G401.6 (cell line): ENCODE results near the gene RASSF1.
A peak's percentile ranks its signal among the peaks of the same experiment; 100 is the strongest.

Experiments
- FAIRE-seq: peaks from 2 replicates; lab custom pipeline; 2012; peaks lifted over from hg19 to GRCh38; lab: Jason Lieb, UNC

The RASSF1 gene

DNA sequence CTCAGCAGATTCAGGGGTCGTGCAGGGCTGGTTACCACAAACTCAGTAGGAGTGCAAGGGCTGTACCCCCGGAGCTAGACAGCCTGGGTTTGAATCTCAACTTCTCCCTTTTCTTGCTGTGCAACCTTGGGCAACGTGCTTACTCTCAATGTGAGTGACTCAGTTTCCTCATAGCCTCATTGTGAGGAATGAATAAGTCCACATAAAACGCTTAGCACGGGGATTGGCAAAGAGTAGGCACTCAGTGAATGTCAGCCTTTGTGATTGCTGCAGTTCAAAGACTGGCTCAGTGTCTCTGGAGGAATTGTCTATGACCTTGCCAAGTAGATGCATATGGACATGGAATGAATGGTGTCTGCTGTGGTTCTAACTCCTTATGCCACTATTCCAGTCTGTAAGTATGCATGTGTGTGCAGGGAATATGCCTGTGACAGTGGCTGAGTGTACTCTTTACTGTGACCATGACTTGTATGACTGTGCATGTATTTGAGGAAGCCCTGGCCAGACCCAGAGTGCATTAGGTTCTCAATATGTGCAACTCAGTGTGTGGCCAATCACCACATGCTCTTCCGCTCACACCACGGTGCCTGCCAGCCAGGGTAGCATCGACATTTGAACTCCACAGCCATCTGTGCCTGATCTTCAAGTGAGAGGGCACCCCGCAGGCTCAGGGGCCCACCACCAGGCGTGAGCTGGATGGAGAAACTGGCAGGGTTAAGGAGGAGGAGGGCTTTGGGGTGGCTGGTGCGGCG lies 40.5 kb downstream of the RASSF1 start:
- no peak for FAIRE-seq

GRCh38 chr3:50299638-50299928 lies 41.1 kb downstream of the RASSF1 start:
- FAIRE-seq = no peak

DNA sequence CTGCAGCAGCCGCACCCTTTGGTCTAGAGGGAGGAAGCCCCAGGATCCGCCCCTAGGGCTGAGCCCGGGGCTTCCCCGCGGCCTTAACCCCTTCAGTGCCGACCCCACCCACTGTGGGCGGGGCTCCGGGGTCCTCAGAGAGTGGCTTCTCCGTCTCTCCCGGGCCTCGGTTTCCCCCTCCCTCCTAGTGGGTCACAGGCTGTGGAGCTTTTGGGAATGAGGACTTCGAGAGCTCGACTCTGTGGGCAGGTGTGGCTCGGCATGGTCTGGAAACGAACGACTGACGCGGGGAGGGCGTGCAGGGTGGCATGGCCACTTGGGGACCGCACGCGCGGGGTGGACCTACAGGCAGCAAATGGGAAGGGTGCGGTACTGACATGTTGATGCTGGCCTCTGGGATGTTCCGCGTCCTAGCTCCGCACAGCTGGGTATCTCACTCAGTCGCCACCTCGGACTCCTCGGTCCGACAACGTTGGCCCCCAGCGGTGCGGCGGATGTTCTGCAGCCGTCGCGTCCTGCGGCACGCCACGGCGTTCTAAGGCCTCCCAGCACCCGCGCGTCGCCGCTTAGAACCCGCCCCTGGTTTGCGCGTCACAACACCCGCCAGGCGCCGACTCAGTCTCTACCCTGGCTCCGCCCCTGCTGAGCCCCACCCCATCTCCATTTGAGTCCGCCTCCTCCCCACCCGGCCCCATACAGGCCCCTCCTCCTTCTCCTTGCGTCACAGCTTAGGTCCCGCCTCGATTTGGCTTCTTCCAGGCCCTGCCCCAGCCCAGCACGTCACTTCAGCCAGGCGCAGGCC lies 41.6 kb downstream of the RASSF1 start, which contains the start of the genes HYAL3 and NAA80:
Gene HYAL3 (minus strand): TSS at position 570 of the 802 bp plus-strand sequence. CDS start 3,803 bp downstream, outside the sequence.
Gene NAA80 (minus strand): TSS at position 570 of the 802 bp plus-strand sequence. CDS start 1,942 bp downstream, outside the sequence.
- peak; percentile 99 for FAIRE-seq

- FAIRE-seq = no peak
These were observed 42.5 kb downstream of the RASSF1 start for GRCh38 chr3:50297896-50298725.

DNA sequence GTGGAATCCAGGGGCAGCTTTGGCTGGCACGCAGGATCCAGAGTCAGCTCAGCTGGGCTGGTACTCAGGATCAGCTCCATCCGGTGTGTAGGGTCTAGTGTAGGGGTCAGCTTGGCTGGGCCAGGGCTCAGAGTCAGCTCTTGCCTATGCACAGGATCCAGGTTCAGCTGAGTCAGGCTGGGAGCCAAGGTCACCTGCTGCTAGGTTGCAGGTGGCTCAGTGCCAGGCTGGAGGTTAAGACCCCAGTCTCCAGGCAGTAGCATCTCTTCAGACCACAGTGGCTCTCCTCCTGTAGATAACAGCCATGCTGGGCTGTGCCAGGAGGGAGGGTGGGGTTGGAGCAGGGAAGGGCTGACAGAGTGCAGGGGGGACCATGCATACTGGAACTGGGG lies 43.3 kb downstream of the RASSF1 start:
- FAIRE-seq = no peak

DNA sequence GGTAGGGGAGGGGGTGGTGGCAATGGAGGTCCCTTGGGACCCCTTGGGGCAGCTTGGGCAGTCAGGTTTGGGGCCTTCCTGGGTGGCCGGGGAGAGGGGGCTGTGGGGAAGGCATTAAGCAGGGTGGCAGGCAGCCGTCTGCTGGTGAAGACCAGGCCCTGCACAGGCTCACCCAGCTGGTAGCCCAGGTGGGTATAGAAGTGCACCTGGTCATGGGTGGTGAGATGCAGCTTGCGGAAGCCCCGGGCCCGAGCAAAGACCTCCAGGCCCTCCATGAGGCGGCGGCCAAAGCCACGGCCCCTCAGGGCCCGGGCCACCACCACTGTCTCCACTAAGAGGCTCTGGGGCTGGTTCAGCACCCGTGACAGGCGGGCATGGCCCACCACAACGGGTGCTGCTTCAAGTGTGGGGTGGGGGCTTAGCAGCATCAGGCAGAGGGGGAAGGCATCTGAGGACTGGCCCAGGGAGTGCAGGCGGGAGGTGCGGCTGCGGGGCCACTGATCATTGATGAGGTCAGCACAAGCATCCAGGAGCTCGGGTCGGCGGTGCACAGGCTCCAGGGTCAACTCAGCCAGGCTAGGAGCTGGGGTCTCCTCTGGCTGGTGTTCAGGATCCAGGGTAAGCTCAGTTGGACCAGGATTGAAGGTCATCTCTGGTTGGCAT lies 43.8 kb downstream of the RASSF1 start:
- no peak for FAIRE-seq

- no peak for FAIRE-seq
These were observed 44.8 kb downstream of the RASSF1 start for GRCh38 chr3:50295553-50296431.

GRCh38 chr3:50294492-50295403 lies 45.9 kb downstream of the RASSF1 start:
- no peak for FAIRE-seq

DNA sequence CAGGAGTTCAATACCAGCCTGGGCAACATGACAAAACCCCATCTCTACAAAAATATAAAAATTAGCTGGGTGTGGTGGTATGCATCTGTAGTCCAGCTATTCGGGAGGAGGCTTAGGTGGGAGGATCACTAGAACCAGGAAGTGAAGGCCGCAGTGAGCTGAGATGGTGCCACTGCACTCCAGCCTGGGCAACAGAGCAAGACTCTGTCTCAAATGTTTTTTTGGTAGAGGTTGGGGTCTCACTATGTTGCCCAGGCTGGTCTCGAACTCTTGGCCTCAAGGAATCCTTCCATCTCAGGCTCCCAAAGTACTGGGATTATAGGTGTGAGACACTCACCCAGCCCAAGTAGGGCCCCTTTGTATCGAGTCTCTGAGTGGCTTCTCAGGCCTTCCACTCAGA lies 46.5 kb downstream of the RASSF1 start:
- no peak for FAIRE-seq

- no peak for FAIRE-seq
These were observed 47.4 kb downstream of the RASSF1 start for GRCh38 chr3:50293079-50293801.

DNA sequence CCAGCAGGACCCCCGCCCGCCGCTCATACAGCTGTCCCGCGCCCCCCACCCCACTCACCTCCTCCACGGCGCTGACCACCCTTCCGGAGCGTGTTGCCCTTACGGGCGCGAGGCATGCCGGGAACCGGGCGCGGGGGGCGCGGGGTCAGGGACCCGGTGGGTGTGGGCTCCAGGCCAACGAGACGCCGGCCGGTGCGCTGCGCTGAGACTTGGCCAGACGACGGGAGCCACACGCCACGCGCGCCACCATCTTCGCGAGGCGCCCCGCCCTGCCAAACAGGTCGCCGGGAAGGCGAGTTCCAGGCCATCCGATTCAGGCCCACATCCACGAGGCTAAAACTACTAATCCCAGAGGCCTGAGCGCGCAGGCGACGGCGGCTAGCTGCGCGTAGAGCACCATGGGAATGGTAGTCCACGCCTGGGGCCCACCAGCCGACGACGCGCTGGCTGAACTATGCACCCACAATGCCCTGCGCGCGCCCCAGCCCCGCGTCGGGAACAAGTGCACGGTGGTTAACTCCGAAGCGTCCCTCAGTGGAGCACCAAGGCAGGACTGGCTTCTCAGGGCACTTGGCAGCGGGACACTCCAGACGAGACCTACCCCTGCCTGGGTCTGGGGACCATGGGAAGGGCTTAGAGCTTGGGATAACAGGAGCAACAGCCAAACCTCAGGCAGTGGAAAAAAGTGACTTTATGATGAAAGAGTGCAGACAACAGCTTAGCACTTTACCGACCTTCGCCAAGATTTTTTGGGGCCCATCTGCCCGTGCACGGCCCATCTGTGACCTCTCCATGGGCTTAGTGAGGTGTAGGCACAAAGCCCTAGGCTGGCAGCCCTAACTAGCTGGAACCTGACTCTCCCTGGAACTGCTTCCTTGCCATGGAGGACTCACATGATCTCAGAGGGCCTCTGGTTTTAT lies 48.2 kb downstream of the RASSF1 start, which contains the start of gene IFRD2:
Gene IFRD2 (minus strand): TSS at position 271 of the 920 bp plus-strand sequence. CDS start 155 bp downstream, at position 116.
- peak; percentile 97 for FAIRE-seq

DNA sequence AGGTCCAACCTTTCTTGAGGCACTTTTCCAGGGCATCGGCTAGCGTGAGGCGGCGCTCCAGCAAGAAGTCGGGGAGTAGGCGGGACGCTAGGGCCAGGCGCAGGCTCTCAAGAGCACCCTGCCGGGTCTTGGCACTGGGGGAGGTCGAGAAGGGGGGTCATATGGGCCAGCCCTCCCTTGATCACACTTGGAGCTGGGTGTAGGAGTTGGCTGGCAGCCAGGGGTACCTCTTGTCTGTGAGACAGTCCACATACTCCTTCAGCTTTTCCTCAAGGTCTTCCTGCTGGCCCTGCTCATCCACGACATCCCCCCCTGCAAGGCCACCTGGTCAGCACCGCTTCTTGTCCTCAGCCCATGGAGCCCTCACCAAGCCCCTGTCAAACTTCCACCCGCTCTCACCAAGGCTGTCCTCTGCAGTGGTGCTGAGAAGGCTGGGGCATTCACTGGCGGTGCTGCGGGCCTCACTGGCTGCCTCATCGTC lies 50.4 kb downstream of the RASSF1 start:
- FAIRE-seq = no peak

GRCh38 chr3:50289130-50289529 lies 51.5 kb downstream of the RASSF1 start:
- no peak for FAIRE-seq

DNA sequence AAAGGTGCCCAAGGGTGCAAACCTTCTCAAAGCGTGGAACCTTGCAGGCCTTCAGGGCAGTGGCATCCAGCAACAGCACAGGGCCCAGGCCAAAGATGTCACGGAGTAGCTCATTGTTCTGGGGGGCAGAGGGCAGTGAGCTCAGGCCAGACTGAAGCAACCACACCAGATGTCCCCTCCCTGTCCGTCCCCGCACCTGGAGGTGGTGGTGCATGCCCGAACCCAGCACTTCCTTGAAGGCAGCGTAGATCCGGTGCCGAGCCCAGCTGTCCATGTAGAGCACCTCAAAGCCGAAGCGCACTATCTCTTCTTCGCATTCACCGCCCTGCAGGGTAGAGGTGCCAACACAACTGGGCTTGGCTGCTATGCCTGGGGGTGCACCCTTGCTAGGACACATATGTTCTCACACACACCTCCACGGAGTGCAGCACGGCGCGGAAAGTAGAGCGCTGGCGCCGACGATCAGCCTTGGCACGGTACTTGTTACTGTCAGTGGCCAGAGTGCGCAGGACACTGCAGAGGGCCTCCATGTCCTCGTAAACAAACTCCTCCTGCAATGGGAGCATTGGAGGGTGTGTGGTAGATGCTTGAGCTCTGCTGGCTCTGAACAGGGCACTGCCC lies 52.1 kb downstream of the RASSF1 start:
- FAIRE-seq = no peak

DNA sequence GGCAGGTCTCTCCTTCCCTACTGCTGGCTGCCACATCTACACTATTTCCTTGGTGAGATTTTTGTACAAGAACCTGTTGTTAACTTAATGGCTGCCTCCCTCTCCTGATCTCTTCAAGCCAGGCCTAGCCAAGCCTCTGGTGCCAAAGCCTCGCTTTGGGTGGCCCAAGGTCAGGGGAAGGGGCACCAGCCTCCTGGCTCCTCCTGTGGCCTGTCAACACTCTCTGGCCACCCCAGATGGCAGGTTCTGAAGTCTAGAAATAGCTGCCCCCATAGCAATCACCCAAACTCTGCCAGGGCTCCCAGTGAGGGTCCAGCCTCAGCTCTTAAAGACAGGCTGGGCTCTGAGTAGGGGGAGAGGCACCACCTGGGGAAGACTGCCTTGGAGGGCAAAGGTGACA lies 53.4 kb downstream of the RASSF1 start:
- no peak for FAIRE-seq

- FAIRE-seq = no peak
These were observed 54.1 kb downstream of the RASSF1 start for GRCh38 chr3:50286322-50287227.
